Measurements from ENCODE around the gene ALKBH2. TPM values are rescaled to one million over a fixed set of nuclear protein-coding genes. Genes with fewer than 3 reads are reported as not detected.
"Not testable (repeated sequence)": the region's sequence is repeated elsewhere in the genome, so short reads cannot be mapped to it uniquely, and the experiment has no call there.

The ALKBH2 gene
- total RNA-seq, 4 donors from 2014 or later, result 8.7 to 22.5 (median 18.2) TPM

DNA sequence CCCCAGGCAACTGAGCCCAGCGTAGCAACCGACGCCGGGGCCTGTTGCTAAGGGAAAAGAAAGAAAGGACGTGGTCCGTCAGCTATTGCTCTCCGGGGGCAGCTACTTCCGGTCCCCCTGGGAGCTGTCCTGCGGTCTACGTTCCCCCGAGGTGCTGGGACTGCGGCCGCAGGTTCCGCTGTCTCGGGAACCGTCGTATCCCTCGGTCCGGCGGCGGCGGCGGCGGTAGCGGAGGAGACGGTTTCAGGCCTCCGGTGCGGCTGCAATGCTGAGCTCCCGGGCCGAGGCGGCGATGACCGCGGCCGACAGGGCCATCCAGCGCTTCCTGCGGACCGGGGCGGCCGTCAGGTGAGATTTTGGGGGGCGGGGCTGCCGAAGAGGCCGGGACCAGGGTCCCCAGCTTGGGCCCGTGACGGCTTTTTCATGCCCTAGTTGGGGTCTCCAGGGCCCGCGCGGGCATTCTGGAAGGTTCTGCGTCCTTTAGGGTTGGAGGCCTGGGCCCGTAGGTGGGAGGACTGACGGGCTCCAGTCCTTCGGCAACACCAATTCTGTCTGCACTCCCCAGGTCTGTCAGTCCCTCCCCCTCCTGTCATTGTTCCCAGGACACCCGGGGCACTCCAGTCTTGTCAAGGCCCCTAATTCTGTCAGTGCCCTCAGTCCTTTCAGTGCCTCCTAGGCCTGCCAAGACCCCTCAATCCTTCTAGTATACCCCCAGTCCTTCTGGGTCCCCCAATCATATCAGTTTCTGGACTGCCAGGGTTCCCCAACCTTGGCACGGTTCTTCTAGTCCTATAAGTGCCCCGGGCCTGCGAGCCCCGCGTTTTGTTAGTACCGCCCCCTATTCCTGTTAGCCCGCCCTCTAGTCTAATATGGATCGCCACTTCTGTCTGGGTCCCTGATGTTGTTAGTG is 40.6 kb downstream of the ALKBH2 start, which contains the start of gene USP30:
TSS of gene USP30 (plus strand) at position 163 of the 910 bp plus-strand sequence. CDS start at position 266, 103 bp downstream.
- ATAC-seq (peak; percentile 96), DNase-seq (peak; percentile 68 to 74)
- Histone ChIP-seq H3K4me3 (peak within 1 kb of the TSS; percentile 90 to 92 (median 91)), H3K36me3 (peaks cover 0 to 11% of the 10 kb centered on the region in 2 donors), H3K9me3 (no peaks in the 10 kb centered on the region), H3K27ac (peak within 1 kb of the TSS; percentile 86 to 94 (median 90)), H3K4me1 (peaks cover 13 to 21% of the 10 kb centered on the region in 2 donors), H3K27me3 (no peaks in the 10 kb centered on the region)
- in situ Hi-C loops (cut with MboI; ENCODE audit: low sequenced_read_pairs in 4 of 4) (no loop called here), intact Hi-C loops (cut with DNase I; ENCODE audit: low total_unique reads) (loop anchor here (1.0 to 5.0 kb wide), 2 partner anchors 41 to 490 kb away; partner anchors contain the start of genes ALKBH2, ISCU and SART3)
- TF ChIP-seq, protein P1, sequence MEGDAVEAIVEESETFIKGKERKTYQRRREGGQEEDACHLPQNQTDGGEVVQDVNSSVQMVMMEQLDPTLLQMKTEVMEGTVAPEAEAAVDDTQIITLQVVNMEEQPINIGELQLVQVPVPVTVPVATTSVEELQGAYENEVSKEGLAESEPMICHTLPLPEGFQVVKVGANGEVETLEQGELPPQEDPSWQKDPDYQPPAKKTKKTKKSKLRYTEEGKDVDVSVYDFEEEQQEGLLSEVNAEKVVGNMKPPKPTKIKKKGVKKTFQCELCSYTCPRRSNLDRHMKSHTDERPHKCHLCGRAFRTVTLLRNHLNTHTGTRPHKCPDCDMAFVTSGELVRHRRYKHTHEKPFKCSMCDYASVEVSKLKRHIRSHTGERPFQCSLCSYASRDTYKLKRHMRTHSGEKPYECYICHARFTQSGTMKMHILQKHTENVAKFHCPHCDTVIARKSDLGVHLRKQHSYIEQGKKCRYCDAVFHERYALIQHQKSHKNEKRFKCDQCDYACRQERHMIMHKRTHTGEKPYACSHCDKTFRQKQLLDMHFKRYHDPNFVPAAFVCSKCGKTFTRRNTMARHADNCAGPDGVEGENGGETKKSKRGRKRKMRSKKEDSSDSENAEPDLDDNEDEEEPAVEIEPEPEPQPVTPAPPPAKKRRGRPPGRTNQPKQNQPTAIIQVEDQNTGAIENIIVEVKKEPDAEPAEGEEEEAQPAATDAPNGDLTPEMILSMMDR (IDR thresholded peaks at IDR 0.05 in 4 of 5, conservative IDR thresholded peaks at IDR 0.05 in 1 of 5), result peak in 2 of 5 experiments; percentile 6 to 13
- TF ChIP-seq POLR2A (IDR thresholded peaks at IDR 0.05), result no peak

DNA sequence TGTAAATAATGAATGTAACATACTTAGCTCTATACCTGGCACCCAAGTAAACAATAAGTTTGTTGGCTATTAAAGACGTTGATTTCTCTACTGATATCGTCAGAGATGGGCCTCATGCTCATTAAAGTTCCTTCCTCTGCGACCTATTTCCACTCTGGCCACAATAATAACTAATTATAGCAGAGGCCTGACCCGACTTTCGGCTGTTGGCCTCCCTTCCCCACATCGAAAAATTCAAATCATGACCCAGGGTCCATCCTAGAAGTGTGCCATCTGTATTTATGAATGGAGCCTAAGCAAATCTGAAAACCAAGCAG is 41.2 kb downstream of the ALKBH2 start:
- Histone ChIP-seq H3K36me3 (peaks cover 0 to 6% of the 10 kb centered on the region in 2 donors), H3K4me1 (peaks cover 13 to 21% of the 10 kb centered on the region in 2 donors), H3K9me3 (no peaks in the 10 kb centered on the region), H3K27me3 (no peaks in the 10 kb centered on the region), H3K4me3 (peak overlapping the region; percentile 90 to 92 (median 91)), H3K27ac (peak overlapping the region; percentile 86 to 94 (median 90))
- TF ChIP-seq POLR2A (IDR thresholded peaks at IDR 0.05), result no peak
- TF ChIP-seq, protein P1 (IDR thresholded peaks at IDR 0.05 in 4 of 5, conservative IDR thresholded peaks at IDR 0.05 in 1 of 5), result no peak
- intact Hi-C loops (cut with DNase I; ENCODE audit: low total_unique reads), result loop anchor here (1.0 to 5.0 kb wide), 2 partner anchors 41 to 490 kb away; partner anchors contain the start of genes ALKBH2, ISCU and SART3
- DNase-seq (no peak), ATAC-seq (peak; percentile 46 to 54)
- in situ Hi-C loops (cut with MboI; ENCODE audit: low sequenced_read_pairs in 4 of 4), result no loop called here

DNA sequence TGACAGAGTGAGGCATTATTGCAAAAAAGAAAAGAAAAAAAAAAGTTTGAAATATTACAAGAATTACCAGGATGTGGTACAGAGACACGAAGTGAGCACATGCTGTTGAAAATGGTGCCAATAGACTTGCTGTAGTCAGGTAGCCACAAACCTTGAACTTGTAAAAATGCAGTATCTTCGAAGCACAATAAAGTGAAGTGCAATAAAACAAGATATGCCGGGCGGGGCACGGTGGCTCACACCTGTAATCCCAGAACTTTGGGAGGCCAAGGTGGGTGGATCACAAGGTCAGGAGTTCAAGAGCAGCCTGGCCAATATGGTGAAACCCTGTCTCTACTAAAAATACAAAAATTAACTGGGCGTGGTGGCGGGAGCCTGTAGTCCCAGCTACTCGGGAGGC is 43.5 kb downstream of the ALKBH2 start:
- H3K27me3 ChIP-seq; H3K9me3 ChIP-seq; DNase-seq; H3K36me3 ChIP-seq; H3K4me3 ChIP-seq; in situ Hi-C loops (cut with MboI; ENCODE audit: low sequenced_read_pairs in 4 of 4); H3K27ac ChIP-seq; ATAC-seq: not testable (repeated sequence)
- peaks cover 11 to 21% of the 10 kb centered on the region in 2 donors for H3K4me1 ChIP-seq
- intact Hi-C loops (cut with DNase I; ENCODE audit: low total_unique reads), result loop anchor here (5.0 kb wide), 1 partner anchor 487 kb away; the partner anchor contains the start of genes ISCU and SART3

DNA sequence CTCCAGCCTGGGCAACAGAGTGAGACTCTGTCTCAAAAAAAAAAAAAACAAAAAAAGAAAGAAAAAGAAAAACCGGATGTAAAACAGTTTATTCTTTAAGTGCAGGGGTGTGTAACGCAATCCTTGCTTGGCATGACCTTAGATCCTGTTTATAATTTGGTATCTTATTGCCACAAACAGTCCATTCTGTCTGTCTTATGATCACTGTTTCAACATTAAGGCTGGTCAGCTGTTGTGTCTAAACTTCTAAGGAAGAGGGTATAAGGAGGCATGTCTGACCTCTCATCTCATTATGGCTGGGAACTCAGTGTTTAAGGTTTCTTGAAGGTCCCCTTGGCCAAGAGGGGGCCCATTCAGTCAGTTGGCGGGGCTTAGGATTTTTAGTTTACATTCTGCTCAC is 44.6 kb downstream of the ALKBH2 start:
- peaks cover 5 to 12% of the 10 kb centered on the region in 2 donors for H3K4me1 ChIP-seq
- intact Hi-C loops (cut with DNase I; ENCODE audit: low total_unique reads); H3K9me3 ChIP-seq; H3K27ac ChIP-seq; DNase-seq; H3K27me3 ChIP-seq; ATAC-seq; H3K4me3 ChIP-seq; in situ Hi-C loops (cut with MboI; ENCODE audit: low sequenced_read_pairs in 4 of 4); H3K36me3 ChIP-seq: not testable (repeated sequence)

DNA sequence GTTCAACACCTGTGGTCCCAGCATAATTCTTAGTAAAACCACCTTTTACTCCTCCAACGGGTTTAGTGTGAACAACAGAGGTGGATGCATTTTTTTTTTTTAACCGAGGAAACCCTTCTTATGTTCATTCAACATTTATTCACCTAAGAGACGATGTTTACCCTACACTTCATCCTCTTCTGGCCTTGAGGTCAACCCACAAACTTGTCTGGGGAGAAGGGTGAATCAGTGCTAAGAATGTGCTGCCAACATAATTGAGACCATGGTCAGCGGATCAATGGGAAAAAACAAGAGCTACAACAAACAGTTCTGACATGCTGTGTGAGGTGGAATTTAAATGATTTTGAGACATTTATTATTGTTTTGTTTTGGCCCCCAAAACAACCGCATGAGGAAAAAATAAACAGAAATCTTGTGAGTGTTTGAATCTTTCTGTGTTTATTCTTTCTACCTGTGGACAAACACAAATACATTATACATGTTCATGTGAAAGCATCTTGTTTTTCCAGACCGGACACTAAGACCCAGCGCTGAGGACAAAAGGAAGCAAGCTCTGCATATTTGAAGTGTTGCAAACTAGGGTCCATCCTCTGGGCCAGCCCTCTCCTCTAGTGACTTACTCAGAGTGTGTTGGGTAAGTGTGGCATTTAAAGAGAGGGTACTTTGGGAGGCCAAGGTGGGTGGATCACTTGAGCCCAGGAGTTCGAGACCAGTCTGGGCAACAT is 46.0 kb downstream of the ALKBH2 start:
- intact Hi-C loops (cut with DNase I; ENCODE audit: low total_unique reads) (no loop called here), in situ Hi-C loops (cut with MboI; ENCODE audit: low sequenced_read_pairs in 4 of 4) (no loop called here)
- Histone ChIP-seq H3K4me3 (no peak overlapping the region), H3K9me3 (no peaks in the 10 kb centered on the region), H3K4me1 (peaks cover 0 to 5% of the 10 kb centered on the region in 2 donors), H3K36me3 (no peaks in the 10 kb centered on the region), H3K27me3 (no peaks in the 10 kb centered on the region), H3K27ac (no peak overlapping the region)
- ATAC-seq (no peak), DNase-seq (no peak)
- no peak for TF ChIP-seq POLR2A (IDR thresholded peaks at IDR 0.05)
- TF ChIP-seq, protein P1 (IDR thresholded peaks at IDR 0.05 in 4 of 5, conservative IDR thresholded peaks at IDR 0.05 in 1 of 5), result no peak

Data from gastrocnemius medialis (tissue), 4 donors.